IMR-90 (cell line): Measurements from ENCODE around the gene KRT28. TPM values are rescaled to one million over a fixed set of nuclear protein-coding genes. Genes with fewer than 3 reads are reported as not detected.

ENCODE experiments used
- ATAC-seq: fragments of 200-7000 bp; cut with Tn5 transposase; 2 replicates; pipeline ENCODE4 v1.9.1; 2020; ENCODE audit warnings: low read depth, mild to moderate bottlenecking, moderate library complexity
- Bru-seq: library from RNA; stranded (reverse); fragments of 400-500 nt; gene quantifications from one replicate; lab custom pipeline; 2021; lab: Mats Ljungman, UMichigan
- BruChase-seq, 2 experiments: library from RNA; stranded (reverse); fragments of 400-500 nt; gene quantifications; one replicate each; lab custom pipeline; 2021; lab: Mats Ljungman, UMichigan
- BruUV-seq: library from RNA; stranded (reverse); fragments of 400-500 nt; replicated peaks from 2 replicates; lab custom pipeline; 2021; lab: Mats Ljungman, UMichigan
- CTCF ChIA-PET: fragments of 300-600 bp; formaldehyde crosslinking; extraction: SDS; loops from one replicate; lab custom pipeline; 2021; ENCODE audit warnings: antibody characterized with exemption; lab: Yijun Ruan, JAX
- POLR2A ChIA-PET: fragments of 300-600 bp; sonication (Branson Sonifier 250); formaldehyde crosslinking; loops from one replicate; lab custom pipeline; 2022; ENCODE audit warnings: antibody characterized with exemption; ENCODE audit not compliant: unreplicated experiment; lab: Charles Lee
- DNase-seq: peaks from one replicate; pipeline ENCODE4 v3.0.0; 2013
- H2AFZ ChIP-seq: replicated peaks from 2 replicates; pipeline ENCODE3; 2013; ENCODE audit warnings: low read length, mild to moderate bottlenecking; ENCODE audit not compliant: poor library complexity
- H2AK5ac ChIP-seq: 2 replicates; pipeline ENCODE4 v1.6.1; 2013; ENCODE audit warnings: low read depth, low read length, inconsistent platforms
- H2AK9ac ChIP-seq: replicated peaks from 2 replicates; pipeline ENCODE3; 2013; ENCODE audit warnings: mild to moderate bottlenecking, low read depth, low read length, moderate library complexity; ENCODE audit not compliant: poor library complexity
- H2BK120ac ChIP-seq: 2 replicates; pipeline ENCODE4 v1.6.1; 2013; ENCODE audit warnings: low read depth, low read length, inconsistent platforms
- H2BK15ac ChIP-seq: 3 replicates; pipeline ENCODE4 v1.6.1; 2013; ENCODE audit warnings: low read depth, low read length, inconsistent platforms
- H2BK20ac ChIP-seq: 2 replicates; pipeline ENCODE4 v1.6.1; 2013; ENCODE audit warnings: low read depth, mild to moderate bottlenecking, inconsistent platforms, low read length, moderate library complexity
- H2BK5ac ChIP-seq: 2 replicates; pipeline ENCODE4 v1.6.1; 2013; ENCODE audit warnings: mild to moderate bottlenecking, low read depth, low read length, inconsistent platforms; ENCODE audit not compliant: poor library complexity, severe bottlenecking
- H3K14ac ChIP-seq: replicated peaks from 2 replicates; pipeline ENCODE4 v1.6.1; 2013; ENCODE audit warnings: low read depth, low read length, inconsistent platforms
- H3K18ac ChIP-seq: 2 replicates; pipeline ENCODE4 v1.6.1; 2013; ENCODE audit warnings: low read depth, low read length, control low read depth
- H3K23ac ChIP-seq: 2 replicates; pipeline ENCODE4 v1.6.1; 2013; ENCODE audit warnings: low read depth, low read length, inconsistent platforms
- H3K27ac ChIP-seq: 2 replicates; pipeline ENCODE4 v1.5.1; 2013; ENCODE audit warnings: mild to moderate bottlenecking, control low read depth, low read length; ENCODE audit not compliant: insufficient read depth
- H3K27me3 ChIP-seq: 2 replicates; pipeline ENCODE4 v1.6.1; 2013; ENCODE audit warnings: low read length; ENCODE audit not compliant: control insufficient read depth, insufficient read depth
- H3K36me3 ChIP-seq: 2 replicates; pipeline ENCODE4 v1.6.1; 2013; ENCODE audit warnings: low read length, mixed read lengths; ENCODE audit not compliant: control insufficient read depth, insufficient read depth
- H3K4ac ChIP-seq: 2 replicates; pipeline ENCODE4 v1.6.1; 2013; ENCODE audit warnings: low read depth, low read length, inconsistent platforms
- H3K4me1 ChIP-seq: 2 replicates; pipeline ENCODE4 v1.6.1; 2013; ENCODE audit warnings: low read length, mixed read lengths; ENCODE audit not compliant: control insufficient read depth, insufficient read depth
- H3K4me2 ChIP-seq: 2 replicates; pipeline ENCODE4 v1.6.1; 2013; ENCODE audit warnings: low read depth, mild to moderate bottlenecking, control low read depth, low read length, moderate library complexity
- H3K4me3 ChIP-seq: 2 replicates; pipeline ENCODE4 v1.5.1; 2013; ENCODE audit warnings: low read depth, mild to moderate bottlenecking, control low read depth, low read length, moderate library complexity; ENCODE audit not compliant: insufficient read depth
- H3K56ac ChIP-seq: 2 replicates; pipeline ENCODE4 v1.6.1; 2013; ENCODE audit warnings: low read length, inconsistent platforms; ENCODE audit not compliant: insufficient read depth; ENCODE audit errors: extremely low read depth
- H3K79me1 ChIP-seq, 2 experiments: 2 replicates each; pipeline ENCODE4 v1.6.1; 2013; ENCODE audit warnings: low read length in 2 of 2, inconsistent platforms in 1 of 2, low read depth in 1 of 2
- H3K9ac ChIP-seq: 2 replicates; pipeline ENCODE4 v1.6.1; 2013; ENCODE audit warnings: low read depth, low read length, control low read depth
- H3K9me1 ChIP-seq: 2 replicates; pipeline ENCODE4 v1.6.1; 2013; ENCODE audit warnings: low read length, inconsistent platforms; ENCODE audit not compliant: insufficient read depth
- H3K9me3 ChIP-seq: 2 replicates; pipeline ENCODE4 v1.6.1; 2013; ENCODE audit warnings: low read length; ENCODE audit not compliant: control insufficient read depth, insufficient read depth
- H4K20me1 ChIP-seq: 2 replicates; pipeline ENCODE4 v1.6.1; 2013; ENCODE audit warnings: low read length, inconsistent platforms; ENCODE audit not compliant: insufficient read depth
- H4K5ac ChIP-seq: 2 replicates; pipeline ENCODE4 v1.6.1; 2013; ENCODE audit warnings: mild to moderate bottlenecking, low read depth, low read length, control low read depth
- H4K8ac ChIP-seq, 2 experiments: 2 replicates each; pipeline ENCODE4 v1.6.1; 2013; ENCODE audit warnings: low read depth in 2 of 2, low read length in 2 of 2, control low read depth in 1 of 2, inconsistent platforms in 1 of 2
- H4K91ac ChIP-seq: 2 replicates; pipeline ENCODE4 v1.6.1; 2013; ENCODE audit warnings: low read depth, low read length, inconsistent platforms; ENCODE audit not compliant: insufficient read depth
- MXI1 ChIP-seq: IDR thresholded peaks from 2 replicates; pipeline ENCODE4 v1.6.1; 2012; ENCODE audit warnings: low read depth, mild to moderate bottlenecking, low read length, moderate library complexity, borderline replicate concordance
- NFE2L2 ChIP-seq: fragments of 150-350 bp; IDR thresholded peaks from 2 replicates; pipeline ENCODE4 v1.6.1; 2016; ENCODE audit warnings: low read depth, mild to moderate bottlenecking, low read length
- SMC3 ChIP-seq: fragments of 150-350 bp; IDR thresholded peaks from 2 replicates; pipeline ENCODE4 v1.6.1; 2016; ENCODE audit warnings: low read depth, mild to moderate bottlenecking, antibody characterized with exemption, low read length, moderate library complexity
- WGBS, 2 experiments: methylation state at CpG; one replicate each; pipeline versions ENCODE4 v1.1.5 to v1.1.7; 2013; ENCODE audit warnings: missing lambda C conversion rate in 2 of 2; ENCODE audit not compliant: insufficient read length in 1 of 2; ENCODE audit errors: extremely low coverage in 2 of 2; 5-methylcytosine and 5-hydroxymethylcytosine counted together
- dilution Hi-C: fragments of 300-500 bp; cut with HindIII; formaldehyde crosslinking; loops from one replicate; pipeline ENCODE4 v1.14.3; 2018; ENCODE audit warnings: low sequenced_read_pairs; ENCODE audit not compliant: unreplicated experiment
- in situ Hi-C: fragments of 300-500 bp; cut with MboI; formaldehyde crosslinking; loops from 3 replicates; pipeline ENCODE4 v1.14.3; 2019; ENCODE audit warnings: low sequenced_read_pairs, inconsistent platforms, mixed read lengths
- intact Hi-C: fragments of 100-400 bp; cut with micrococcal nuclease; formaldehyde crosslinking; loops from 2 replicates; pipeline ENCODE4 v1.10.0; 2022
- long read RNA-seq: library from polyadenylated mRNA; unstranded; transcript quantifications from one replicate; pipeline ENCODE4 v2.0.0, GENCODE V29; 2021; ENCODE audit not compliant: unreplicated experiment
- polyA plus RNA-seq, 3 experiments: library from polyadenylated mRNA; depleted of rRNA; stranded (reverse); fragments of >200 nt; gene quantifications; 2 replicates each; pipeline ENCODE4 v1.2.3, GENCODE V29; 2012; ENCODE audit warnings: low replicate concordance in 1 of 3
- total RNA-seq: library from RNA; depleted of rRNA; stranded (reverse); fragments of >200 nt; gene quantifications from 2 replicates; pipeline ENCODE4 v1.2.3, GENCODE V29; 2012; rRNA removed
- TF ChIP-seq, protein P1 (sequence below): conservative IDR thresholded peaks from 2 replicates; pipeline ENCODE4 v1.5.1; 2012; ENCODE audit warnings: mild to moderate bottlenecking, low read depth, low read length, improper control_type of control experiment
- TF ChIP-seq, protein P2 (sequence below): fragments of 150-350 bp; IDR thresholded peaks from 2 replicates; pipeline ENCODE4 v1.6.1; 2016; ENCODE audit warnings: low read depth, mild to moderate bottlenecking, low read length, moderate library complexity, borderline replicate concordance

KRT28 gene, protein sequence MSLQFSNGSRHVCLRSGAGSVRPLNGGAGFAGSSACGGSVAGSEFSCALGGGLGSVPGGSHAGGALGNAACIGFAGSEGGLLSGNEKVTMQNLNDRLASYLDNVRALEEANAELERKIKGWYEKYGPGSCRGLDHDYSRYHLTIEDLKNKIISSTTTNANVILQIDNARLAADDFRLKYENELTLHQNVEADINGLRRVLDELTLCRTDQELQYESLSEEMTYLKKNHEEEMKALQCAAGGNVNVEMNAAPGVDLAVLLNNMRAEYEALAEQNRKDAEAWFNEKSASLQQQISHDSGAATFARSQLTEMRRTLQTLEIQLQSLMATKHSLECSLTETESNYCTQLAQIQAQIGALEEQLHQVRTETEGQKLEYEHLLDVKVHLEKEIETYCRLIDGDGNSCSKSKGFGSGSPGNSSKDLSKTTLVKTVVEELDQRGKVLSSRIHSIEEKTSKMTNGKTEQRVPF
- total RNA-seq (not detected in 2 replicates), polyA plus RNA-seq (2012; rRNA removed) (not detected in 2 replicates), Bru-seq, nascent RNA (not detected), BruChase-seq, experiment 1, labeled RNA remaining after a 6-hour chase (not detected), BruChase-seq, experiment 2, labeled RNA remaining after a 2-hour chase (not detected)
- polyA plus RNA-seq (2012; cell fraction: cytosol; rRNA removed) = not detected in 2 replicates
- polyA plus RNA-seq (2012; cell fraction: nucleus; rRNA removed; ENCODE audit: low replicate concordance) = not detected in 2 replicates
- long read RNA-seq = 0 reads

DNA sequence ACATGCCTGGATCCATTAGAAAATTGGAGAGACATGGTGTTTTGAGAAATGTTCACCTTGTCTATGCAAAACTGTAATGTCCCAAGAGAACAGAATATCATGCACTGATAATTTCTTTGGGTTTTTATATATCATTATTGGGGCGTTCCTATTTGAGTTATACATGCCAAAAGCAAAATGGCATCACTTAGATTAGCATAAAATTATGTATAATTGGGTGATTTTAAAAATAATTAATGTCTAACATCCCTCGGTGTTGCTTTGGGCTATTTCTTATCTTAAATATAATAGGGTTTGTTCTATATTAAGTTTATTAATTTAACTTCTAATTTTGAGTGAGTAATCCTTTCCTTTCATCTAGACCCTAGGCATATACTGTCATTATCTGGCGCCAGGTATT lies at the start of gene KRT28:
Gene KRT28 (minus strand): TSS at position 101 of the 400 bp plus-strand sequence. CDS start 66 bp downstream, at position 35.
- no peak for DNase-seq
- dilution Hi-C loops = no loop called here

More for the DNA sequence above, at the start of gene KRT28:
- no CpG with 5 or more reads among the region's 3 CpGs for WGBS, 2 experiments
- no TSS peak for BruUV-seq
- no peak for ATAC-seq
- Histone ChIP-seq H2BK120ac (no peak within 1 kb of the TSS), H4K5ac (no peak within 1 kb of the TSS), H2AK9ac (no peak within 1 kb of the TSS), H4K91ac (no peak within 1 kb of the TSS), H3K18ac (no peak within 1 kb of the TSS), H3K4me3 (no peak within 1 kb of the TSS), H3K36me3 (no peaks in the 10 kb centered on the region), H3K9me1 (no peaks in the 10 kb centered on the region), H4K20me1 (no peaks in the 10 kb centered on the region), H3K79me1 (no peaks in the 10 kb centered on the region), H2BK15ac (no peak within 1 kb of the TSS), H3K4ac (no peak within 1 kb of the TSS), H4K8ac (no peak within 1 kb of the TSS), H2AK5ac (no peak within 1 kb of the TSS), H3K4me2 (no peak within 1 kb of the TSS), H2AFZ (no peak within 1 kb of the TSS), H3K14ac (no peak within 1 kb of the TSS), H3K4me1 (no peaks in the 10 kb centered on the region), H2BK20ac (no peak within 1 kb of the TSS), H3K9ac (no peak within 1 kb of the TSS), H3K27me3 (peaks cover 51% of the 10 kb centered on the region), H2BK5ac (no peak within 1 kb of the TSS), H3K9me3 (no peaks in the 10 kb centered on the region), H3K56ac (no peak within 1 kb of the TSS), H3K27ac (no peak within 1 kb of the TSS), H3K23ac (no peak within 1 kb of the TSS)
- ChIA-PET POLR2A (no interaction called here), CTCF (no interaction called here)
- TF ChIP-seq, protein P1, sequence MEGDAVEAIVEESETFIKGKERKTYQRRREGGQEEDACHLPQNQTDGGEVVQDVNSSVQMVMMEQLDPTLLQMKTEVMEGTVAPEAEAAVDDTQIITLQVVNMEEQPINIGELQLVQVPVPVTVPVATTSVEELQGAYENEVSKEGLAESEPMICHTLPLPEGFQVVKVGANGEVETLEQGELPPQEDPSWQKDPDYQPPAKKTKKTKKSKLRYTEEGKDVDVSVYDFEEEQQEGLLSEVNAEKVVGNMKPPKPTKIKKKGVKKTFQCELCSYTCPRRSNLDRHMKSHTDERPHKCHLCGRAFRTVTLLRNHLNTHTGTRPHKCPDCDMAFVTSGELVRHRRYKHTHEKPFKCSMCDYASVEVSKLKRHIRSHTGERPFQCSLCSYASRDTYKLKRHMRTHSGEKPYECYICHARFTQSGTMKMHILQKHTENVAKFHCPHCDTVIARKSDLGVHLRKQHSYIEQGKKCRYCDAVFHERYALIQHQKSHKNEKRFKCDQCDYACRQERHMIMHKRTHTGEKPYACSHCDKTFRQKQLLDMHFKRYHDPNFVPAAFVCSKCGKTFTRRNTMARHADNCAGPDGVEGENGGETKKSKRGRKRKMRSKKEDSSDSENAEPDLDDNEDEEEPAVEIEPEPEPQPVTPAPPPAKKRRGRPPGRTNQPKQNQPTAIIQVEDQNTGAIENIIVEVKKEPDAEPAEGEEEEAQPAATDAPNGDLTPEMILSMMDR = no peak
- TF ChIP-seq NFE2L2 = no peak
- TF ChIP-seq MXI1 = no peak
- TF ChIP-seq, protein P2, sequence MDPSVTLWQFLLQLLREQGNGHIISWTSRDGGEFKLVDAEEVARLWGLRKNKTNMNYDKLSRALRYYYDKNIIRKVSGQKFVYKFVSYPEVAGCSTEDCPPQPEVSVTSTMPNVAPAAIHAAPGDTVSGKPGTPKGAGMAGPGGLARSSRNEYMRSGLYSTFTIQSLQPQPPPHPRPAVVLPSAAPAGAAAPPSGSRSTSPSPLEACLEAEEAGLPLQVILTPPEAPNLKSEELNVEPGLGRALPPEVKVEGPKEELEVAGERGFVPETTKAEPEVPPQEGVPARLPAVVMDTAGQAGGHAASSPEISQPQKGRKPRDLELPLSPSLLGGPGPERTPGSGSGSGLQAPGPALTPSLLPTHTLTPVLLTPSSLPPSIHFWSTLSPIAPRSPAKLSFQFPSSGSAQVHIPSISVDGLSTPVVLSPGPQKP = no peak
- TF ChIP-seq SMC3 = no peak
- intact Hi-C loops = loop anchor here (5.0 to 10.0 kb wide), 2 partner anchors 435 to 847 kb away; partner anchors contain the start of gene GJD3
- in situ Hi-C loops = loop anchor here (5.0 to 25.0 kb wide), 4 partner anchors 105 to 862 kb away; partner anchors contain the start of gene GJD3
